Activated naive CD4-positive, alpha-beta T cell treated with anti-CD3 and anti-CD28 coated beads, Interleukin-2, amount 10 ng/mL, durations not matched to agents 7 days and 5 days (primary cell): ENCODE measurements around the gene RSPH10B2.
"Not testable (repeated sequence)": the region's sequence is repeated elsewhere in the genome, so short reads cannot be mapped to it uniquely, and the experiment has no call there.

Source experiments
- CTCF ChIA-PET: fragments of 350-600 bp; sonication (Branson Sonifier 250); formaldehyde crosslinking; loops from one replicate; lab custom pipeline; 2021; ENCODE audit warnings: antibody characterized with exemption; lab: Charles Lee
- DNase-seq: peaks from one replicate; pipeline ENCODE4 v3.0.0-alpha.2; 2020
- H3K27ac Mint-ChIP-seq: one replicate; pipeline ENCODE4 v1.8.0; 2021; ENCODE audit warnings: mild to moderate bottlenecking, moderate library complexity, mixed read lengths
- H3K27me3 Mint-ChIP-seq: one replicate; pipeline ENCODE4 v1.8.0; 2021; ENCODE audit warnings: mild to moderate bottlenecking, mixed read lengths
- H3K36me3 Mint-ChIP-seq: one replicate; pipeline ENCODE4 v1.8.0; 2021; ENCODE audit warnings: mixed read lengths
- H3K4me1 Mint-ChIP-seq: one replicate; pipeline ENCODE4 v1.8.0; 2021; ENCODE audit warnings: mixed read lengths
- H3K4me3 Mint-ChIP-seq: one replicate; pipeline ENCODE4 v1.8.0; 2021; ENCODE audit warnings: mild to moderate bottlenecking, moderate library complexity, mixed read lengths
- H3K9me3 Mint-ChIP-seq: one replicate; pipeline ENCODE4 v1.8.0; 2021; ENCODE audit warnings: mixed read lengths

The RSPH10B2 gene

GRCh38 chr7:6753964-6754363, at the start of gene RSPH10B2:
RSPH10B2 (plus strand) TSS chr7:6754103; CDS start chr7:6757678, 3,575 bp downstream.
- CTCF ChIA-PET, DNase-seq, H3K4me1 Mint-ChIP-seq, H3K9me3 Mint-ChIP-seq, H3K27ac Mint-ChIP-seq, H3K4me3 Mint-ChIP-seq, H3K36me3 Mint-ChIP-seq, H3K27me3 Mint-ChIP-seq: not testable (repeated sequence)

DNA sequence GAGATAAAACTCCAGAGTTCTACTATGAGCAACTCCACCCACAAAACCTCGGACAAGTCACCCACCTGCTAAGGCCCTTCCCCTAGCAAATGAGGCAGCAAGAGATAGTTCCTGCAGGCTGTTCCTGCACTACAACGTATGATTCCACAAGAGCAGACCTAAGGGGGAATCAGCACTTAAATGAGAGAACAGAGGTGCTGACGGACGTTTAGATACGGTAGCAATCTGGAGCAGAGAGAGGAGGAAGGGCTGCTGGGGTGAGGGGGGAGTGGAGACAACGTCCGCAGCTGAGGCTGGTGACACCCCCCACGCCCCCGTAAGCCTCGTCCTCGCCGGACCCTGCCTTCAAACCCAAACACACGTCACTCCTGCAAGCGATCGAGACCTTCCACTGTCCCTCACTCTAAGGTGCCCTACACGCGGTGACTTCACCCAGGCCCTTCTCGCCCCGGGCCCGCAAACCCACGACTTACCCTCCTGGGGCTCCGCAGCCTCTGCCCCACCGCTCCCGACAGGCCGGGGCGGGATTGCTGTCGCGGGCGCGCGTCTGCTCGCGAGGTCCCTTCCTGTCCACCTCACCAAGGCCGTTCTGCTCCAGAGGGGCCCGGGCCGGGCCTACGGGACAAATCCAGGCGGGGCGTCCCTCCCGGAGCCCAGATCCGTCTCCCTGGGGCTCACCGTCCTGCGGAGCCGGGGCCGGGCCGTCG, 47.8 kb upstream of the RSPH10B2 start:
- Mint-ChIP-seq H3K4me1 (peaks cover 38% of the 10 kb centered on the region), H3K9me3 (peaks cover 37% of the 10 kb centered on the region), H3K27me3 (peaks cover under 1% of the 10 kb centered on the region), H3K4me3 (peak overlapping the region; percentile 76), H3K36me3 (peaks cover 47% of the 10 kb centered on the region), H3K27ac (peak overlapping the region; percentile 89)
- CTCF ChIA-PET: no interaction called here
- peak; percentile 45 for DNase-seq

DNA sequence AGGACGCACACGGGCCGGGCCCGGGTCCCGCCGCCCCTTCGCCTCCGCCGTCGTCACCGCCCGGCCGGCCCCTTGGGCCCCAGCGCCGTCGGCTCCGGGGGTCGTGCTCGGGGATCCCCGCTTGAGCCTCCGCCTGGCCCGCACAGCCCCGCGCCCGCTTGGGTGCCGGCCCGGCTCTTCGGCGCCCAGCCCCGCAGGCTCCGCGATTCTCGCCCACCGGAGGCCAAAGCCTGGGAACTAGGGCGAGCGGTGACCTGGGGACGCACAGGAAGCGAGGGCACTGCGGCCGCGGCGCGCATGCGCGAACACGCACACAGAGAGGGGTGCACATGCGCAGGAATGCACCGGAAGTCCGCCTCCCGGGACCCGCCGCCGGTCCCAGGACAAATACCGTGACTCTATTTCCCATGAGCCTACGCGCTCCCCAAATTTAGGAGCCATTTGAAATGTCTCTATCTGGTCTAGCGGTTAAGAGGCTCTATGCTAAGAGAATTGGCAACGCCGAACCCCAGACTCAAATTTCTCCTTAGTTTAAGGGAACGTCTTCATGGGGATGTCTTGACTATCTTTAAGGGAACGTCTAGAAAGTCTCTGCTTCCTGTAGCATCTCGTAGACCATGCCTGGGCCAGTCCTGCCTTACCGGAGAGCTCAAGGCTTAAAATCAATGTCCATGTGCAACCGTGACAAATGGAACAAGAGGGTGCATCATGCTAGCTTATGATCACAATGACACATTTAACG, 47.1 kb upstream of the RSPH10B2 start, which contains the start of gene ZNF12:
TSS of gene ZNF12 (minus strand) at position 282 of the 742 bp plus-strand sequence. CDS start 1,774 bp downstream, outside the sequence.
- H3K36me3 Mint-ChIP-seq: peaks cover 39% of the 10 kb centered on the region
- peaks cover 4% of the 10 kb centered on the region for H3K27me3 Mint-ChIP-seq
- peak within 1 kb of the TSS; percentile 89 for H3K27ac Mint-ChIP-seq
- H3K9me3 Mint-ChIP-seq: peaks cover 33% of the 10 kb centered on the region
- H3K4me3 Mint-ChIP-seq: peak within 1 kb of the TSS; percentile 76
- CTCF ChIA-PET: no interaction called here
- H3K4me1 Mint-ChIP-seq: peaks cover 37% of the 10 kb centered on the region
- peak; percentile 97 for DNase-seq

- Mint-ChIP-seq H3K9me3 (peaks cover 21% of the 10 kb centered on the region), H3K27ac (no peak overlapping the region), H3K27me3 (peaks cover 11% of the 10 kb centered on the region), H3K36me3 (peaks cover 28% of the 10 kb centered on the region), H3K4me1 (peaks cover 27% of the 10 kb centered on the region), H3K4me3 (peak overlapping the region; percentile 43)
- DNase-seq: no peak
- CTCF ChIA-PET: no interaction called here
Observed at GRCh38 chr7:6708304-6708703, 45.6 kb upstream of the RSPH10B2 start.

DNA sequence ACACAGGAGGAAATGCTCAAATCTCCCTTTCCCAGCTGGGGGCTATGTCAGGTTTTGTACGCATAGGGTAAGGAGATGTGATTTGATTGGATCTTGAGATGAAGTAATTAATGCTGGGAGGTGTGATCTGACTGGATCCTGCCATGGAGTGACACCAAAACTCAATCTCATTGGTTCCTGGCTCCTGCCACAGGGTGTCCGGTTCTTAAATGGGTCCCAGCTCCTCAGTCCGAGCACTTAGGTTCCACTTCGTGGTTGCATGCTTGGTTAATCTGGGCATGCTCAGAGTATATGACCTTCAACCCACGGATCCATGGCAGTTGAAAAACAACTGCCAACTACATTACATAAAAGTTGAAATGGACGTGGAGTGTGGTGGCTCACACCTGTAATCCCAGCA, 44.1 kb upstream of the RSPH10B2 start:
- H3K4me3 Mint-ChIP-seq: no peak overlapping the region
- no peak for DNase-seq
- CTCF ChIA-PET: no interaction called here
- H3K4me1 Mint-ChIP-seq: peaks cover 20% of the 10 kb centered on the region
- no peak overlapping the region for H3K27ac Mint-ChIP-seq
- peaks cover 12% of the 10 kb centered on the region for H3K9me3 Mint-ChIP-seq
- peaks cover 15% of the 10 kb centered on the region for H3K36me3 Mint-ChIP-seq
- H3K27me3 Mint-ChIP-seq: peaks cover 16% of the 10 kb centered on the region

DNA sequence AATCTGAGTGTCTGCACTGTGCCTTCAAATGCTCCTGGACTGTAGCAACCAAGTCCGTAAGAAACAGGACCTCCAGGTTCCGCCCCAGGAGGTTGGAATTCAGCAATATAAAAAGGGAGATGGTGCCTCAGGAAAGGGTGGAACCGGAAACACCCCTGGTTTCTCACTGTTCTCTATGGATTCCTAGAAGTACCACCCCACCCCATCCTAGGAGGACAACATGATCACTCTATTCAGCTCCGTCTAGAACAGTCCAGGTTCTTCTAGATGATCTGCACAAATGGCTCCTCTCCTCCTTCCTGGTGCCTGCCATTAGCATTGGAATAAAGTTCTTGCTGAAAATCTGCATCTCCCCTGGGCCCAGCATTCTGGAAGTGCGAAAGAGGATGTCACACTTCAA, 39.5 kb upstream of the RSPH10B2 start:
- H3K27ac Mint-ChIP-seq: no peak overlapping the region
- H3K9me3 Mint-ChIP-seq: peaks cover 2% of the 10 kb centered on the region
- no peak overlapping the region for H3K4me3 Mint-ChIP-seq
- peaks cover 47% of the 10 kb centered on the region for H3K27me3 Mint-ChIP-seq
- CTCF ChIA-PET: no interaction called here
- DNase-seq: no peak
- H3K36me3 Mint-ChIP-seq: no peaks in the 10 kb centered on the region
- peaks cover 3% of the 10 kb centered on the region for H3K4me1 Mint-ChIP-seq

DNA sequence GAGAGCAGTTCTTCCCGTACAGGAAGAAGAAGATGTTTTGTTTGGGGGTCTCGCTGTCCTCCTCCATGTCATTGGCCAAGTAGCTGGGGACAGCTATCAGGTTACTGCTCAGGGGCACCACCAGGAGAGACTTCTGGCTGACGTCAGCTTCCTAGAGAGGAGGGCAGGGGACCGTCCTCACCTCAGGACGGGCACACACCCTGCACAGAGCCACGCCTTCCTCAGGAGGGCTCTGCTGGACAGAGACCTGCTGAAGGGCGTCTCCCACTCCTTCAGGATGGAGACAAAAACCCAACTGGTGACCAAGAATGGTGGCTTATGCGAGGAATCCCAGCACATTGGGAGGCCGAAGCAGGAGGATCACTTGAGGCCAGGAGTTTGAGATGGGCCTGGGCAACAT, 38.0 kb upstream of the RSPH10B2 start:
- H3K9me3 Mint-ChIP-seq, H3K4me1 Mint-ChIP-seq, H3K4me3 Mint-ChIP-seq, DNase-seq, CTCF ChIA-PET, H3K36me3 Mint-ChIP-seq, H3K27ac Mint-ChIP-seq: not testable (repeated sequence)
- peaks cover 61% of the 10 kb centered on the region for H3K27me3 Mint-ChIP-seq

DNA sequence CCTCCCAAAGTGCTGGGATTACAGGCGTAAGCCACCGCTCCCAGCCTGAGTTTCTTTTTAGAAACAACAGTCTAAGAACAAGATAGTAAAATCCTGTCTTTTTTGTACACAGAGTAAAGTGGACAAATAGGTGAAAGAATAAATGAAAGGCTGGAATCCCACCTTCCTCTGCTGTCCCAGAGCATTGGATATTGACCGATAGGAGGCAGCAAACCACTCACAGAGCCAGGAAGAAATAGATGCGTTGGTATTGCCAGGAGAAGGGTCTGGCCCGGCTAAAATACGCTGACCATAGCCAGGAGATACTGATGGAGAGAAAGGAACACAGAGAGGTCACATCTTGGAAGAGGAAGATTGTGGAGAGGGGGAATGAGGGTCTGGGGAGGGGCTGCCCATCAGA, 35.8 kb upstream of the RSPH10B2 start:
- DNase-seq: no peak
- H3K4me3 Mint-ChIP-seq: no peak overlapping the region
- no peaks in the 10 kb centered on the region for H3K36me3 Mint-ChIP-seq
- peaks cover 69% of the 10 kb centered on the region for H3K27me3 Mint-ChIP-seq
- H3K27ac Mint-ChIP-seq: no peak overlapping the region
- CTCF ChIA-PET: no interaction called here
- no peaks in the 10 kb centered on the region for H3K9me3 Mint-ChIP-seq
- peaks cover 3% of the 10 kb centered on the region for H3K4me1 Mint-ChIP-seq

DNA sequence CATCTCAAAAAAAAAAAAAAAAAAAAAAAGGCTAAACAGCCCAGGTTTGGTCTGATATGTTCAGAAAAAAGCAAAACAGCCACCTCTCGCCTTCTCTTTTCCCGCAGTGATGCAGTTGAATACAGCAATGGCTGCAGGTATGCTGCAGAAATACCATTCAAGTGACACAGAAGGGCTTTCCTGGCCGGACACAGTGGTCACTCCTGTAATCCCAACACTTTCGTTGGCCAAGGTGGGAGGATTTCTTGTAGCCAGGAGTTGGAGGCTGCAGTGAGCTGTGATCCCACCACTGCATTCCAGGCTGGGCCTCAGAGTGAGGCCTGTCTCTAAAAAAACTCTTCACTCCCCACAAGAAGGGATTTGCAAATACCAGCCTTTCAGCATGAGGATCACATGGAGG, 29.6 kb upstream of the RSPH10B2 start:
- H3K36me3 Mint-ChIP-seq, H3K9me3 Mint-ChIP-seq, CTCF ChIA-PET, H3K27ac Mint-ChIP-seq, DNase-seq, H3K4me3 Mint-ChIP-seq: not testable (repeated sequence)
- Mint-ChIP-seq H3K27me3 (peaks cover 53% of the 10 kb centered on the region), H3K4me1 (peaks cover 12% of the 10 kb centered on the region)

DNA sequence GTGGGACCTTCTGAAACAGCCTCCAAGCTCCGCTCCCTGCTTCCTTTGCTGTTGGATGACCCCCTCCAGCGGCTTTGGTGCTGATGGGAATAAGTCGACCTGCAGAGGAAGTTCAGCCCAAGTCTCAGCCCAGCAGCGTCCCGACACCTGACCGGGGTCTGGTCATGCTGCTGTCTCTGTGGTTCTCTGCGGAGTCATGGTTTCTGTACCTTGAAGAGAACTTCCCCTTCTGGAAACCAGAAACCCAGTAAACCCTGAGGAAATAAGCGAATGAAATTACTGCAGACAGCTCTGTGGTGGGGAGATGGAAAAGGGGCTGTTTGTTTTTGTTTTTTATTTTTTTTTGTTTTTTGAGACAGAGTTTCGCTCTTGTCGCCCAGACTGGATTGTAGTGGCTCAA, 28.9 kb upstream of the RSPH10B2 start:
- DNase-seq: no peak
- no peak overlapping the region for H3K4me3 Mint-ChIP-seq
- CTCF ChIA-PET: no interaction called here
- peaks cover 5% of the 10 kb centered on the region for H3K36me3 Mint-ChIP-seq
- no peak overlapping the region for H3K27ac Mint-ChIP-seq
- peaks cover 15% of the 10 kb centered on the region for H3K4me1 Mint-ChIP-seq
- H3K27me3 Mint-ChIP-seq: peaks cover 50% of the 10 kb centered on the region
- peaks cover 3% of the 10 kb centered on the region for H3K9me3 Mint-ChIP-seq

DNA sequence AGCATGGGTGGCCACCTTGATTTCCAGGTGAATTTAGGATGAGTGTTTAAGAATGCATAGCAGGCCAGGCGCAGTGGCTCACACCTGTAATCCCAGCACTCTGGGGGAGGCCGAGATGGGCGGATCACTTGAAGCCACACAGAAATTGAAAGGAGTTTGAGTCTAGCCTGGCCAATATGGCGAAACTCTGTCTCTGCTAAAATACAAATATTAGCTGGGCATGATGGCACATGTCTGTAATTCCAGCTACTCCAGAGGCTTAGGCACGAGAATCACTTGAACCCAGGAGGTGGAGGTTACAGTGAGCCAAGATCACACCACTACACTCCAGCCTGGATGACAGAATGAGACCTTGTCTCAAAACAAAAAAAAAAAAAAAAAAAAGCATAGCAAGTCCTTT, 27.6 kb upstream of the RSPH10B2 start:
- Mint-ChIP-seq H3K4me1 (peaks cover 27% of the 10 kb centered on the region), H3K27me3 (peaks cover 37% of the 10 kb centered on the region)
- H3K27ac Mint-ChIP-seq, H3K36me3 Mint-ChIP-seq, H3K9me3 Mint-ChIP-seq, H3K4me3 Mint-ChIP-seq, CTCF ChIA-PET, DNase-seq: not testable (repeated sequence)

DNA sequence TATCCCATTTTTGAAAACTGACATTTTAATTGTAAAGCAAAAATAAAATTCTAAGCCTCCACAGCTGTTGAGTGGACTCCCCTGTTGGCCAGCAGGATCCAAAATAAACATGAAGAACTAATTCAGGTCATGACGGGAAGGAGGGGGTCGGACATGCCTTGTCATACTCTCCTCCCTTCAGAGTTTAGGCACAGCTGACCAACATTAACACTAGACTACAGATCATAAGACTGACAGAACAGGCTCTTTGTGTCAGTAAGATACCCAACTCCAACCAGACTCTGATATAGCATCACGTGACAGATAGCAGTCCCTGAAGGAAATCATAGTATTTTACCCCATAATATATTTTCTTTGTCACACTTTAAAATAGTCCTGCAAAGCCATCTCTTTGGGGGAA, 26.2 kb upstream of the RSPH10B2 start:
- CTCF ChIA-PET: no interaction called here
- H3K4me3 Mint-ChIP-seq: no peak overlapping the region

GRCh38 chr7:6728893-6729491, 24.9 kb upstream of the RSPH10B2 start:
- H3K27ac Mint-ChIP-seq: peak overlapping the region; percentile 88
- CTCF ChIA-PET: interaction anchor here (1.0 kb wide), 1 partner anchor 139 kb away, joined by 3 read pairs; the partner anchor contains the start of gene INTS15
- H3K9me3 Mint-ChIP-seq, DNase-seq: not testable (repeated sequence)
- peaks cover 27% of the 10 kb centered on the region for H3K36me3 Mint-ChIP-seq
- peaks cover 39% of the 10 kb centered on the region for H3K4me1 Mint-ChIP-seq
- peaks cover 13% of the 10 kb centered on the region for H3K27me3 Mint-ChIP-seq
- H3K4me3 Mint-ChIP-seq: peak overlapping the region; percentile 97

More for the DNA sequence above, 26.2 kb upstream of the RSPH10B2 start:
- no peak for DNase-seq
- peaks cover 15% of the 10 kb centered on the region for H3K36me3 Mint-ChIP-seq
- peaks cover 34% of the 10 kb centered on the region for H3K4me1 Mint-ChIP-seq
- no peak overlapping the region for H3K27ac Mint-ChIP-seq
- peaks cover 24% of the 10 kb centered on the region for H3K27me3 Mint-ChIP-seq
- peaks cover 3% of the 10 kb centered on the region for H3K9me3 Mint-ChIP-seq
